Left lobe of liver (tissue), 2 donors: ENCODE data around the gene UBE2D2. TPM values are rescaled to one million over a fixed set of nuclear protein-coding genes. Genes with fewer than 3 reads are reported as not detected.
"Not testable (repeated sequence)": the region's sequence is repeated elsewhere in the genome, so short reads cannot be mapped to it uniquely, and the experiment has no call there.

ENCODE experiments used
- ATAC-seq: fragments of 200-7000 bp; cut with Tn5 transposase; one replicate; pipeline ENCODE4 v1.9.1; 2020; ENCODE audit warnings: mild to moderate bottlenecking, moderate library complexity
- DNase-seq: peaks from one replicate; pipeline ENCODE4 v3.0.0-alpha.2; 2020; ENCODE audit warnings: low spot score
- total RNA-seq: library from RNA; stranded (reverse); gene quantifications from one replicate; pipeline ENCODE4 v1.2.1, GENCODE V29; 2021
- donor health status: DM: no; HTN: no; CAD: no; lungs with moderate emphysema.
- donor health status: DM: no; HTN: yes; CAD: no.

UBE2D2 gene
- total RNA-seq, 1 donor from 2014 or later: 34.4 TPM

DNA sequence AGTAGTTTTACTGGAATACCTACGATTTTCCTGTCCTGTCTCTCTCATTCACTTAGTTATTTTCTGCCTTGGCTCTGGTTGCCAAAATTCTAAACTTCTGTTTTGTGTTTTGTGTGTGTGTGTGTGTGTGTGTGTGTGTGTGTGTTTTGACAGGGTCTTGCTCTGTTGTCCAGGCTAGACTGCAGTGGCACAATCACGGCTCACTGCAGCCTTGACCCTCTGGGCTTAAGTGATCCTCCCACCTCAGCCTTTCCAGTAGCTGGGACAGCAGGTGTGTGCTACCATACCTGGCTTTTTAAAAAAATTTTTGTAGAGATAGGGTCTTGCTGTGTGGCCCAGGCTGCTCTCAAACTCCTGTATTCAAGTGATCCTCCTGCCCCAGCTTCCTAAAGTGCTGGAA, 17.2 kb downstream of the UBE2D2 start:
- no peak for DNase-seq
- ATAC-seq: no peak

GRCh38 chr5:139582181-139582580, 21.0 kb downstream of the UBE2D2 start:
- ATAC-seq: peak; percentile 25
- not testable (repeated sequence) for DNase-seq

GRCh38 chr5:139584137-139584536, 23.0 kb downstream of the UBE2D2 start:
- DNase-seq (no peak), ATAC-seq (no peak)

- DNase-seq, ATAC-seq: not testable (repeated sequence)
These were observed 27.0 kb downstream of the UBE2D2 start for GRCh38 chr5:139588116-139588515.

GRCh38 chr5:139588962-139589361, 27.8 kb downstream of the UBE2D2 start:
- ATAC-seq (no peak), DNase-seq (no peak)

- ATAC-seq (no peak), DNase-seq (no peak)
These were observed 31.1 kb downstream of the UBE2D2 start for GRCh38 chr5:139592289-139592688.

DNA sequence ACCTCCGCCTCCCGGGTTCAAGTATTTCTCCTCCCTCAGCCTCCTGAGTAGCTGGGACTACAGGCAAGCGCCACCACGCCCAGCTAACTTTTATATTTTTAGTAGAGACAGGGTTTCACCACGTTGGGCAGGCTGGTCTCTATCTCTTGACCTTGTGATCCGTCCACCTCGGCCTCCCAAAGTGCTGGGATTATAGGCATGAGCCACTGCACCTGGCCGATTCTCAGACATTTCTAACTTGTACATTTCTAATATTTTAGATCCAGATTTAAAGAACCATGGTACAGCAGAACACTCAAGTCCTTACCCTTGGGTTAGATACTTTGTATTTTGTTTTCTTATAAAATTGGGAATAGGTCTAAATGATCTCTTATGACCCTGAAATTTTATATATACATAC, 31.9 kb downstream of the UBE2D2 start:
- DNase-seq, ATAC-seq: not testable (repeated sequence)

GRCh38 chr5:139593716-139594319, 32.7 kb downstream of the UBE2D2 start:
- DNase-seq (no peak), ATAC-seq (no peak)

DNA sequence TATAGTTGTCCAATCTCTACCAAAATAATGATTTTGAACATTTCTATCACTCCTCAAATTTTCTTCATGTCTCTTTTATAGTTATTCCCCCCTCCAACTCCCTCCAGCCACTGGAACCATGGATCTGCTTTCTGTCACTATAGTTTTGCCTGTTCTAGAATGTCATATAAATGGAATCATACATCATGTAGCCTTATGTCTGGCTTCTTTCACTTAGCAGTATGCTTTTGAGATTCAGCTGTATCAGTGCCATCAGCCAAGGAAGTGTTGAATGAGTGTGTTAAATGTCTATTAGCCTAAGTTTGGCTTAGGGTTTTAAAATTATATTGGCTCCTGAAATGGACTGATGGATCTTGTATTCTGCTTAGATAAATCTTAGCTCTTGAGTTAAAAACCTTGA, 36.0 kb downstream of the UBE2D2 start:
- no peak for DNase-seq
- no peak for ATAC-seq

- ATAC-seq, DNase-seq: not testable (repeated sequence)
These were observed 37.4 kb downstream of the UBE2D2 start for GRCh38 chr5:139598601-139598965.

DNA sequence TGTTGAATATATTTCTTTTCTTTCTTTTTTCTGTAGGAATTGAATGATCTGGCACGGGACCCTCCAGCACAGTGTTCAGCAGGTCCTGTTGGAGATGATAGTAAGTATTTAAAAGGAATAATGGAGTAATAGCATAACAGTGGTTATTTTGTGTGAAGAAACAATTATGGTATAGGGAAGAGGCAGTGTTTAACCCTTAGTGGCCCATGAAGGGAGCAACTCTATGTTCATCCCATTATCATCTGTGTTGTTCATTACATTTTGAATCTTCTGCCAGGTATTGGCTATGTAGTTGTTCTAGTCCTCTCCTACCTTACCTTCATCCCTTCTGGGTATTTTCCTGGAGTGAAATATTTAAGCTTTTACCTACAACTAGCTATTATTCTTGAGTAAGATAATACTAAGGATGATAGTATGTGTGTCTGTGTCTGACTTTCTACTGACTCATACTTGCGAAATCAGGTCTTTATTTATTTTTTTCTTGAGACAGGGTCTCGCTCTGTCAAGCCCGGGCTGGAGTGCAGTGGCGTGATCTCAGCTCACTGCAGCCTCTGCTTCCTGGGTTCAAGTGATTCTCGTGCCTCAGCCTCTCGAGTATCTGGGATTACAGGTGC, 39.3 kb downstream of the UBE2D2 start:
- ATAC-seq (no peak), DNase-seq (no peak)

GRCh38 chr5:139601429-139601828, 40.3 kb downstream of the UBE2D2 start:
- no peak for DNase-seq

GRCh38 chr5:139601948-139602347, 40.8 kb downstream of the UBE2D2 start:
- not testable (repeated sequence) for ATAC-seq, DNase-seq

More at GRCh38 chr5:139601429-139601828, 40.3 kb downstream of the UBE2D2 start:
- ATAC-seq: no peak

DNA sequence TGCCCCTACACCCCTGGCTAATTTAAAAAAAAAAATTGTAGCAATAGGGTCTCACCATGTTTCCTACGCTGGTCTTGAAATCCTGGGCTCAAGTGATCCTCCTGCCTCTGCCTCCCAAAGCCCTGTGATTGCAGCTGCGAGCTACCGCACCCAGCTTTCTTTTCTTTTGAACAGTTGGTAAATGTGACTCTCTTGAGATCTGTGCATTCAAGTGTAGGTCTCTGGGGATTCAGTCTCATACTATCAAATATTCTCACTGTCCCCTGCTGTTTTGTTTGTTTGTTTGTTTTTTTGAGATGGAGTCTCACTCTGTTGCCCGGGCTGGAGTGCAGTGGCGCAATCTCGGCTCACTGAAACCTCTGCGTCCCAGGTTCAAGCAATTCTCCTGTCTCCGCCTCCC, 44.7 kb downstream of the UBE2D2 start:
- DNase-seq (no peak), ATAC-seq (no peak)

GRCh38 chr5:139611703-139612584, 50.8 kb downstream of the UBE2D2 start:
- DNase-seq (no peak), ATAC-seq (no peak)

GRCh38 chr5:139619861-139620260, 58.7 kb downstream of the UBE2D2 start:
- DNase-seq (no peak), ATAC-seq (no peak)

GRCh38 chr5:139625398-139625797, 64.3 kb downstream of the UBE2D2 start:
- not testable (repeated sequence) for DNase-seq, ATAC-seq

- DNase-seq: no peak
- ATAC-seq: no peak
These were observed 69.7 kb downstream of the UBE2D2 start for GRCh38 chr5:139630855-139631254.

DNA sequence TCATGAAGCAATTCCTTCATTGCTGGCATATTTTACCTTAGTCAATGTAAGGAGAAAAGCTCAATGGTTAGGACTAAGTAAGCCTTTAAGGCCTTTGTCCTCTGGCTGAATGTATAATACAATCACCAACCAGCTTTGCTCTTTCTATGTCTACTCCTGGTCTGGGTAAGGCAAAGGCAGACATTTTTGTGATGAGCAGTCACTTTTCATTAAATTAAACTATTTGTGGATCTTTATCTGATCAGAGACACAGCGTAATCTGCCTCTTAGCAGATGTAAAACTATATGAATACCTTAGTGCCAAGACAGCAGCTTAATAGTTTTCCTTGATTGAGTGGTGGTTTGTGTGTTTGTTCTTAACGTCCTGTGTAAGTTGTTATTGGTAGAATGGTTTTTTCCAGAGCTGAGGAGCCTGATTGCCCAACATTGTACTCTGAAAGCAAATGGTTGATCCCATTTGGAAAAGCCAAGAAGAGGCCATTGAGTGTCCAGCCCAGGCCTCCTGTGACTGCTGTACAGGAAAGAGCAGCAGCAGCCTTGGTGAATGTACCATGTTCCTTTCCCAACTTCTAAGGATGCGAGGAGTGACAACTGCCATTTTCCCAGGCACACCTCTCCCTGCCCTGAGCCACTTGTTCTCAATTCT, 70.5 kb downstream of the UBE2D2 start:
- ATAC-seq: no peak
- no peak for DNase-seq

GRCh38 chr5:139633295-139634027, 72.3 kb downstream of the UBE2D2 start:
- DNase-seq: peak; percentile 74
- peak; percentile 56 for ATAC-seq

DNA sequence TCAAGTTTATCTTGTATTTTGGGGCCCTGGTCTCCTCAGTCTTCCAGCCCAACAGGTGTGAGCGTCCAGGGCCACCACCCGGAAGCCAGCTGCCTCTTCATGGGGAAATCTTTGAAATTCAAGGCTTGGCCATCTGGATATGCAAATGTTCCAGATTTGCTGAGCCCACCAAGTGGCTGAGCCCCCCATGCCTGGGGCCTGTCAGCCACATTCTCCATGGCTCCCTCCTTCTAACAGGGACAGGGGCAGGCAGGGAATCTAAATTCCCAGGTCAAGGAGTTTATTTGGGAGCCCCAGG, 72.8 kb downstream of the UBE2D2 start:
- DNase-seq: no peak

More for the DNA sequence above, 72.8 kb downstream of the UBE2D2 start:
- no peak for ATAC-seq
